HL-60/S4 (cell line): ENCODE data around the gene CACNA1E.

ENCODE experiments used
- in situ Hi-C: fragments of 300-500 bp; cut with MboI; formaldehyde crosslinking; loops from 2 replicates; pipeline ENCODE4 v1.14.3; 2022; ENCODE audit warnings: low sequenced_read_pairs

Gene CACNA1E

DNA sequence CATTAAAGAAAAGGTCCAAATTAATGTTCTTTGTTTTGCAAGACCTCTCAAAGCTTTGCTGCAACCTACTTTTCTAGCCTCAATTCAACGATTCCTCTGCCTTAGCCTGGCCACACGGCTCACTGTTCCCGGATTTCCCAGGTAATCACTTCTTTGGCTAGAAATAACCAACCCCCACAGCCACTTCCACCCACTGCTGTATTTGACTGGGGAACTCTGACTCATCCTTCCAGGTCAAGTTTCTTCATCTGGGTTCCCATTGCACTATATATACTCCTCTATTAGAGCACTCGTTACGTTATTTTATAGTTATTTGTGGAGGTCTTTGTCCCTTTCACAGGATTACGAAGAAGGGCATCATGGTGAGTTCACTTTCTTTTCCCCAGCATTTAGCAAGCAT lies 185.9 kb downstream of the CACNA1E start:
- in situ Hi-C loops, result no loop called here

DNA sequence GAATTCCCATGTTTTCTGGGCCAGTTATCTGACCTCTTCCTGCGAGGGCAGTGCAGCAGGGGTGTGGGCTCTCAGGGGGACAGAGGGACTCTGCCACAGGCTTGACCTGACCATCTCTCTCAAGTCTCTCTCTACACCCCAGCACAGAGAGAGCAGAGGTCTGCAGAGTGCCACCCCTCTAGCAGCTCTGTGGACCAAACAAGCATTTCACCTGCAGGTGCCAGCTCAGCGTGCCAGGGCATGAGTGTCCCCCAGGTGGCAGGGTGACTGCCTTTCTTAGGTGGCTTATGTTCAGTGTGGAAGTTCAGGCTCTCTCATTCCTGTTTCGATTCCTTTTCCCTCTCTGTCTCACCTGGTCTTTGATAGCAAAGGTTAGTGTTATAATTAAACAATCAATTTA lies 191.3 kb downstream of the CACNA1E start:
- in situ Hi-C loops, result no loop called here

- in situ Hi-C loops, result no loop called here
Measured at GRCh38 chr1:181675091-181675917, 192.0 kb downstream of the CACNA1E start.

DNA sequence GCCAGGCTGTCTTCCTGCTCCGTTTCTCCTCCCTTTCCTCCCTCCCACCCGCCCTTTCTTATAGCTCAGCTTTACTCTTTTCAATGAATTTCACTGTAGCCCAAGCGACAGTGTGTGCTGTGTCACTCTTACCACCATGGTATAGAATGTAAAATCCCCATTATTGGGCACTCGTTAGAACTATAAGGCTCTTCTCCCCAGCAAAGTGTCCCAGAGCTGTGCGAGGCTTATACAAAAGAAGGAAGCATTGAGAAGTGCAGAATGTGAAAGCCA lies 192.5 kb downstream of the CACNA1E start:
- in situ Hi-C loops, result no loop called here

- in situ Hi-C loops, result no loop called here
Measured at GRCh38 chr1:181676269-181676668, 193.0 kb downstream of the CACNA1E start.

GRCh38 chr1:181680332-181680731 lies 197.0 kb downstream of the CACNA1E start:
- in situ Hi-C loops, result no loop called here

- in situ Hi-C loops, result no loop called here
Measured at GRCh38 chr1:181680871-181681270, 197.6 kb downstream of the CACNA1E start.

- in situ Hi-C loops, result no loop called here
Measured at GRCh38 chr1:181685211-181685610, 201.9 kb downstream of the CACNA1E start.

DNA sequence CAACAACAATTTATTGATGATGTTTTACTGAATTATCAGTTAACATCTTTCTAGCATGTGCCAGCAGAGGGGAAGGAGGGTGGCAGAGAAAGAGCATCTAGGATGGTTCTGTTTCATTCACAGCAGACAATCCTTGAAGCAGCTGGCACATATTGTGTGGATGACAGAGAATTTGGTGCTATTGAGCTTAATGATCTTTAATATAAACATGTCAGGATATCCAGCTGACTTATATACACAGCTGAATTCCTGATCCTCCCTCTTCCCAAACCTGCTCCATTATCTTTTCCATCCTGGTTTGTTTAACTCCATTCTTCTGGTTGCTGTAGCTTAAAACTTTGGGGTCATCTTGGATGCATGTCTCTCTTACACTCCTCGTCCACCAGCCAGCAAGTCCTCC lies 218.6 kb downstream of the CACNA1E start:
- in situ Hi-C loops, result no loop called here

DNA sequence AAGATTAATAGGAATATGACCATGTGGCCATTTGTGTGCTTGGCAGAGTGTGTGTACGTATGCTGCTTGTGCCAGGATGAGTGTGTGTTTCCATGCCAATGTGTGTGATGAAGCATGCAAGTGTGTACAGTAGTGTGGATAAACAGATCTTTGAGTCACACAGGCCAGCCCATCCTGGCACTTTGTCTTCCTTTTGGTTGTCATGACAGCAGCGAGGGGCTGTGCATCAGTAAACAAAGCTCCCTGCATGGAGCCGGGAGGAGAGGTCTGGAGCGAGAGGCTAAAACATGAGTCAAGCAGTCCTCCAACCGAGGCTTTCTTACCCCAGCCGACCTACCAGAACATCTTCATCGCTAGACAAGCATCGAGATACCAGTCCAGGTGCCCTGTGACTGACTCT lies 221.2 kb downstream of the CACNA1E start:
- in situ Hi-C loops, result no loop called here

- in situ Hi-C loops, result no loop called here
Measured at GRCh38 chr1:181711820-181712219, 228.5 kb downstream of the CACNA1E start.

GRCh38 chr1:181712711-181713110 lies 229.4 kb downstream of the CACNA1E start:
- in situ Hi-C loops, result no loop called here

- in situ Hi-C loops, result no loop called here
Measured at GRCh38 chr1:181714428-181714827, 231.1 kb downstream of the CACNA1E start.

- in situ Hi-C loops, result no loop called here
Measured at GRCh38 chr1:181718034-181718433, 234.7 kb downstream of the CACNA1E start.

- in situ Hi-C loops, result no loop called here
Measured at GRCh38 chr1:181726320-181727012, 243.1 kb downstream of the CACNA1E start.

- in situ Hi-C loops, result no loop called here
Measured at GRCh38 chr1:181730606-181731005, 247.3 kb downstream of the CACNA1E start.

GRCh38 chr1:181732218-181732990 lies 249.1 kb downstream of the CACNA1E start:
- in situ Hi-C loops, result no loop called here

GRCh38 chr1:181733486-181733885 lies 250.2 kb downstream of the CACNA1E start:
- in situ Hi-C loops, result no loop called here

DNA sequence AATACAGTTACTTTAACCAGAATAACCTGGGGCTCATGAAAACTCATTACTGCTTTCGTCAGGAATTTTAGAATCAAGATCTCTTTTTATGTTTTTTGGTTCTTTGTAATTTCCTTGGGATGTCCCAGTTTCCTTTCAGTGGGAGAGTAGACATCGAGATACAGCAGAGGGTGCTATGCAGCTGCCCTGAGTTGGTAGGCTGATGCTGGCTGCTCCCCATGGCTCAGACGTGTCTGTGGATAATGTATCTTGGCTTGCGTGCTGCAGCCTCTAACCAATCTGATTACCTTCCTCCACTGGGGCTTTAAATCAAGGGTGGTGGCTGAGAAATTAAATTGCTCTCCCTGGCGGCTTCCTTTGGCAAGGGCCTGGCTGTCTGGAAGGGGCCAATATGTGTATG lies 253.7 kb downstream of the CACNA1E start:
- in situ Hi-C loops, result no loop called here

DNA sequence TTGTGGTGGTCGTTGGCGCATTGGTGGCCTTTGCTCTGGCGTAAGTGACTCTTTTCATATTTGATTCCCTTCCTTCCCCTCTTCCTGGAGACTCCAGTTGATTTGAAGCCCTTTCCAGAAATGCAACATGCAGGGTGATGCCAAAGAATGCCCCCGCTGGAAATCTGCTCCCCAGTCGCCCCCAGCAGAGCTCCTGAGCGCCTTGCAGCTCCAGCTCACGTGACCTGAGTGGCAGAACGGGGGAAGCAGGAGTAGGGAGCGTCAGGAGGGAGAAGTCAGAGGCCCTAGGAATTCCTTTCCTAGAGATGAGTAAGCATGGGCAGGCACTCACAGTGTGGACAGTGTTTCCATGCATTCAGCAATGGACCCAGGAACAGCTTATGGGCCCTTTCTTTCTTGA lies 255.9 kb downstream of the CACNA1E start:
- in situ Hi-C loops, result no loop called here

DNA sequence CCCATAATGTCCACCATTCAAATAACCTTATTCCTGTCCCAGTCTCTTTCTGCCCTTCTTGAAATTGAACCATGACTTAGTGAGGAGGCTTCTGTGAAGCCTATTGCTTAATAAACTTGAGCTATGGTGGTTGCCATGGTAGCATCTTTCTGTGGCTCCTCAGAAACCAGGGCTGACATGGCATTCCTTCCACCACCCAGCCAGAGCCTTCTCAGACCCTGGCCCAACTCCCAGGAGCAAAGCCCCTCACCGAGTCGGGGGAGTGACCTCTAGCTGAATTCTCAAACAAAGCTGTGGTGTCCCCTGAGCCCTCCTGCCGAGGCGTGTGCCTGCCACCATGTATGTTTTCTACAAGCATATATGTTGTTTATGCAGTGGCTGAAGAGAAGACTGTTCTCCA lies 259.1 kb downstream of the CACNA1E start:
- in situ Hi-C loops, result no loop called here

GRCh38 chr1:181743878-181744312 lies 260.6 kb downstream of the CACNA1E start:
- in situ Hi-C loops, result no loop called here
